Fibroblast of skin of right quadriceps (primary cell): ENCODE data around the gene ETV5.

Experiments
- DNase-seq: peaks from one replicate; pipeline ENCODE4 v3.0.0-alpha.2; 2013

Gene ETV5

DNA sequence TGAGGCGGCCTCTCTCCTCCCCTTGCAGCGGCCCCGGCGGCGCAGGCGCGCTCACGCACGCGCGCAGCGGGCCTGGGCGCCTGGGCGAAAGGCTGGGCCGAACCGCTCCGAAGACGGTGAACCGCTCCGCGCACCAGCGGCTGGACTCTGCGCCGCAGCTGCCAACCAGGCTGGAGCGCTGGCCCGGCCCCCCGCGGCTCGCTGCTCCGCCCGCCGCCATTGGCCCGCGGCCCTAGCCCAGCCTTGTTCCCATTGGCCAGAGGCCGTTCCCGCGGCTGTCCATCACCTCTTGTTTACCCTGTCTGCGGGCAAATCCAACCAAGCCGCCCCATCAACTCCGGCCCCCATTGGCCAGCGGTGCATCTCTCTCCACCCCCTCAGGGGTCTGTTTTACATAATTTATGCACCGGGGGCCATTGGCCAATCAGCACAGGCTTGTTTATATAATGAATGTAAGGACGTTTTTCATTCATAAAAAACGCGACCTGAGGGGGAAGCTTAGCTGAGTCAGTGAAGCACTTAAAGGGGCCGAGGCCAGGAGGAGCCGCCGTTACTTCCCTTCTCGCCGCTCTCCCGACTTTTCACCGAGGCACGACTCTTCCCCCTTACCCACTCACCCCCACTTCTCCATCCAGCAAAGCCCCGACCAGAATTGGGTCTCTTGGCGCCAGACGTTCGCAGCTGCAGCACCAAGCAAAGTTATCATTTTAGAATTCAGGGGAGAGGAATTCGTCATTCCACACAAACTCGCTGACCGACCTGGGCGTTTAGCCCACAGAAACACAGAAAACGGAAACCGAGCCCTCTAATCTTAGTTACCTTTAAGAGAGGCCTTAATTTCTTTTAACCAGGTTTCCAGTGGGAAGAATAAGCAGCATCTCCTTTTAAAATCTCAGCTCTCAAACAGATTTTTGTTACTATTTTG is at the start of gene ETV5:
ETV5 (minus strand) TSS at position 149 of the 925 bp plus-strand sequence. CDS start 3,221 bp downstream, outside the sequence.
- DNase-seq, result peak; percentile 100

- no peak for DNase-seq
Measured at GRCh38 chr3:186154641-186155040, 45.8 kb upstream of the ETV5 start.

DNA sequence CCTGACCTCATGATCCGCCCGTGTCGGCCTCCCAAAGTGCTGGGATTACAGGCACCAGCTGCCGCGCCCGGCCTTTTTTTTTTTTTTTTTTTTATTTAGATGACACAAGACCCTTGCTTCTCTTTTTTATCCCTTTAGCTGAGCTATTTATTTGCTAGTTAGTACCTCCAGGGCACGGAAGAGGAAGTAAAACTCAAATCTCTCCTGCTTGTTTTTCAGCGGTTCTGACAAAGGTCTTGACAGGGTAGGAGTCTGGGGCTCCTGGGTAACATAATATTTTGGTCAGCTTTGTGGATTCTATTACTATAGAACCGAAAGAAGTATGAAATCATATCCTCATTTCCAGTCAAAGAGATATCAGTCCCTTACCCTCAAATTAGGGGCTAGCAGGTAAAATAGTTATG is 44.0 kb upstream of the ETV5 start:
- no peak for DNase-seq

DNA sequence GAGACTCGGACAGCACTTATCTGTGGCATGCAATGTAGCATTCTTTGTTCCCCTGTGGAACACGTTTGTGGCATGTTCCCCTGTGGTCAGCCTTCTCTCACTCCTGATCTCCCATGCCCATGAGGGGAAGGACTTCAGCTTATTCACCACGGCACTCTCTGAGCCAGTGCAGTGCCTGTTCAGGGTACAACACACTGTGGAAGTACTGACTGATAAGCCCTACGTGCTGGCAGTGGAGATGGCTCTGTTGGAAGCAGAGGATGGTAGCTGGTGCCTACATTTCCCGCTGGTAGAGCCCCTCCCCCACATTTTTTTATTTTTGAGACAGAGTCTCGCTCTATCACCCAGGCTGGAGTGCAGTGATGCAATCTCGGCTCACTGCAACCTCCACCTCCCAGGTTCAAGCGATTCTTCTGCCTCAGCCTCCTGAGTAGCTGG is 43.5 kb upstream of the ETV5 start:
- DNase-seq, result no peak

- no peak for DNase-seq
Measured at GRCh38 chr3:186151077-186151971, 42.4 kb upstream of the ETV5 start.

GRCh38 chr3:186150041-186150830 is 41.3 kb upstream of the ETV5 start:
- DNase-seq, result no peak

DNA sequence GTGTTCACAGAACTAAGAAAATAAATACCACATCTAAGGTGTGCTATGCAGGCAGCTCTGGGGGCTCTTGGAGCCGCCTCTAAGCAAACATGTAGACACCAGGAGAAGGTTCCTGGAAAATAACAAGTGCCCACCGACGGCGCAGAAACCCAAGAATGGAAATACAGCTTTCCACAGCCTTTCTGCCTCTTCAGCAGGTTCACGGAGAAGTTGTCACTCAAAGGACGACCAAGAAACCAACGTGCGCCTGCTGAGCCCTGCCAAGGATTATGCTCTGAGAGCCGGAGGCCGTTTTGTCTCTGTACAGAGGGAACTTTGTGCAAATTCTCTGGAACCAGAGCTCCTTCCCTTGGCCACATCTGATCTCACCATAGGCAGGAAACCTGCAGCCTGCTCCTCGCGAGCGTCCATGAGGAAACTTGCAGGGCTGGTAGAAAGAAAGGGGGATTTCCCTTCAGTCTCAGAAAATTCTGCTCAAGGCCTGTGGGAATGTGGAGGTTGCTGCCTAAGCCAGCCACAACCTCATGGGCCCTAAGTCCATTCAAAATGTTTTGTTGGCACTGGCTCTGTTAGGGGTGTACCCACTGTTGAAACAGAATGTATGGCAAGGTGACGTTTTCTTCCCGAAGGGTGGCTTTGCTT is 40.6 kb upstream of the ETV5 start:
- no peak for DNase-seq

GRCh38 chr3:186144257-186144656 is 35.4 kb upstream of the ETV5 start:
- DNase-seq, result no peak

GRCh38 chr3:186143250-186143649 is 34.4 kb upstream of the ETV5 start:
- DNase-seq, result no peak

GRCh38 chr3:186142393-186142932 is 33.6 kb upstream of the ETV5 start:
- peak; percentile 56 for DNase-seq

- no peak for DNase-seq
Measured at GRCh38 chr3:186141790-186142189, 32.9 kb upstream of the ETV5 start.

GRCh38 chr3:186138272-186138981 is 29.5 kb upstream of the ETV5 start:
- no peak for DNase-seq

DNA sequence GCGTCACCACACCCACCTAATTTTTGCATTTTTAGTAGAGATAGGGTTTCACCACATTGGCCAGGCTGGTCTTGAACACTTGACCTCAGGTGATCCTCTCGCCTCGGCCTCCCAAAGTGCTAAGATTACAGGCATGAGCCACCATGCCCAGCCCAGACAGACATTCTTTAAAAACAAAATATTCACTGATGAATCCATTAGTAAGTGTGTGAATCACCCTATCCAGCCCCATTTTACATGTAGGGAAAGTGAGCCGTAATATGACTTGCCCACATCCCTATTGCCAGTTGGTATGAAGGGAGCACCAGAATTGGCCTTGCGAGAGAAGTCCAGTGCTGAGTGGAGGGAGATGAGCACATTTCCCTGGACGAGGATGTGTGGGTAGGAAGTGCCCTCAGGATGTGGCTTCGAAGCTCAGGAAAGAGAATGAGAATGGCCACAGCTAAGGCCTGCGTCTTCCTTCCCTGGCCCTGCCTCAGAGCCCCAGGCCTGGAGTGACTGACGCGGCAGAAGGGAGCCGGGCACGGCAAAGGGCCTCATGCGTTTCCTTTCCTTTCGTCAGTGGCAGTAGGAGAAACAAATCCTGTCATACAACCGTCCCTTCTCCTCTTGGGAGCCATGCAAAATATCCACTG is 28.3 kb upstream of the ETV5 start:
- DNase-seq, result no peak

DNA sequence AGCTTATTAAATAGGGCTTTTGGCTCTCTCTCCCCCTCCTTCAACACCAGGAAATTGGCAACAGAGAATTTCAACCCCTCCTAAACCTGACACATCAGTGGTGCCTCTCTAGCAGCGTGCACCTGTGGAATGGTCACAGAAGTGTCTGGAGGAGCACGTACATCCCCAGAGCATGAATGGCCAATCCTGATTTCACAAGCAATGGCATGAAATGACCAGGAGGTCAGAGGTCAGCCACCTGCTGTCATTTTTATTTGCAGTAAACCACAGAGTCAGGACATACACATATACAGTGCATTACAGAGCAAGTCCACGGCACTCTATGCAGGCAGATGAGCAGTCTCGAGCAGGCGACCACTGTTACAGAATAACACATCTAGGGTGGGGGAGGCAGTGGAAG is 25.1 kb upstream of the ETV5 start:
- no peak for DNase-seq

- no peak for DNase-seq
Measured at GRCh38 chr3:186132487-186132886, 23.6 kb upstream of the ETV5 start.

- DNase-seq, result no peak
Measured at GRCh38 chr3:186129206-186129605, 20.3 kb upstream of the ETV5 start.

- no peak for DNase-seq
Measured at GRCh38 chr3:186128158-186128557, 19.3 kb upstream of the ETV5 start.

- DNase-seq, result no peak
Measured at GRCh38 chr3:186127463-186127862, 18.6 kb upstream of the ETV5 start.

DNA sequence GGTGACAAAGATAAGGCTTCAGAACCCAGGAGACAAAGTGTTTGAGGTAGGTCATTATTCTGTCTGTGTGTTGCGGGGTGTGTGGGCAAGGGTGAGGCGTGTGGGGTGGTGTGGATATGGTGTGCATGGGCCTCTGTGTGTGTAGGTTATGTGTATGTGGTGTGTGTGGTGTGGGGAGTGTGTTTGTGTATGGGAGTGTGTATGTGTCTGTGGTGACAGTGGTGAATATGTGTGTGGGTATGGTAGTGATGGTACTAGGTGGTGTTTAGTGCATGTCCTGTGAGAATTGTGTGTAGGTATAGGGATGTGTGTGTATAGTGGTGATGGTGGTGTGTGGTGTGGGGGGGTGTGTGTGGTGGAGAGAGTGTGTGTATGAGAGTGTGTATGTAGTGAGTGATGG is 16.2 kb upstream of the ETV5 start:
- DNase-seq, result no peak

- no peak for DNase-seq
Measured at GRCh38 chr3:186124592-186124991, 15.7 kb upstream of the ETV5 start.

GRCh38 chr3:186123012-186123411 is 14.1 kb upstream of the ETV5 start:
- no peak for DNase-seq
